Spleen (tissue), 11 donors: Measurements from ENCODE around the gene MALT1. TPM values are rescaled to one million over a fixed set of nuclear protein-coding genes. Genes with fewer than 3 reads are reported as not detected.

Experiments
- DNase-seq: peaks from one replicate; pipeline ENCODE4 v3.0.0-alpha.2; 2020
- H3K27ac ChIP-seq, 8 donors: fragments of 200-600 bp; sonication (generic) in 7 of 8; 1 replicate in 4 of 8; 2 replicates in 4 of 8; pipeline versions ENCODE4 v1.5.0 to v1.8.0; 2016 to 2021; ENCODE audit warnings: inconsistent platforms in 4 of 8, mild to moderate bottlenecking in 4 of 8, moderate library complexity in 1 of 8
- H3K27me3 ChIP-seq, 7 donors: fragments of 200-600 bp; sonication (generic) in 6 of 7; replicated peaks in 1 of 7; 1 replicate in 4 of 7; 2 replicates in 3 of 7; pipeline versions ENCODE4 v1.5.0 to v1.8.0; 2016 to 2021; ENCODE audit warnings: inconsistent platforms in 3 of 7, mild to moderate bottlenecking in 1 of 7
- H3K36me3 ChIP-seq, 6 donors: fragments of 200-600 bp; sonication (generic) in 5 of 6; 1 replicate in 4 of 6; 2 replicates in 2 of 6; pipeline versions ENCODE4 v1.5.0 to v1.8.0; 2016 to 2021; ENCODE audit warnings: inconsistent platforms in 2 of 6
- H3K4me1 ChIP-seq, 6 donors: fragments of 200-600 bp; sonication (generic) in 5 of 6; 1 replicate in 3 of 6; 2 replicates in 3 of 6; pipeline versions ENCODE4 v1.5.0 to v1.8.0; 2016 to 2021; ENCODE audit warnings: inconsistent platforms in 3 of 6
- H3K4me3 ChIP-seq, 8 donors: fragments of 200-600 bp; sonication (generic) in 7 of 8; 1 replicate in 4 of 8; 2 replicates in 4 of 8; pipeline versions ENCODE4 v1.5.0 to v1.8.0; 2016 to 2021; ENCODE audit warnings: inconsistent platforms in 4 of 8, mild to moderate bottlenecking in 4 of 8, moderate library complexity in 2 of 8
- H3K9me3 ChIP-seq, 8 donors: fragments of 200-600 bp; sonication (generic) in 7 of 8; 1 replicate in 4 of 8; 2 replicates in 4 of 8; pipeline versions ENCODE4 v1.5.0 to v1.8.0; 2016 to 2021; ENCODE audit warnings: inconsistent platforms in 4 of 8
- POLR2A ChIP-seq, 3 donors: fragments of 450-650 bp; IDR thresholded peaks; one replicate each; pipeline ENCODE4 v1.5.1; 2017; ENCODE audit warnings: antibody characterized with exemption in 3 of 3, mild to moderate bottlenecking in 1 of 3
- POLR2AphosphoS5 ChIP-seq, 3 donors: sonication (generic); formaldehyde crosslinking; IDR thresholded peaks; one replicate each; pipeline ENCODE4 v1.5.1; 2017; ENCODE audit warnings: antibody characterized with exemption in 3 of 3
- whole genome bisulfite sequencing, 5 donors: extraction: QIAGEN DNeasy Blood & Tissue Kit in 3 of 5; methylation state at CpG; one replicate each; pipeline versions ENCODE4 v1.1.5 to v1.1.7; 2013 to 2018; 5-methylcytosine and 5-hydroxymethylcytosine counted together
- intact Hi-C: fragments of 100-400 bp; cut with DNase I; formaldehyde crosslinking; loops from one replicate; pipeline ENCODE4 v1.15.0; 2023; ENCODE audit warnings: low total_unique reads
- polyA plus RNA-seq, 3 donors: library from polyadenylated mRNA; stranded (reverse); fragments of 200-250 nt; gene quantifications; one replicate each; pipeline ENCODE4 v1.2.1, GENCODE V29; 2013
- total RNA-seq, 7 donors: library from RNA; depleted of rRNA in 3 of 7; stranded (reverse); fragments of >200 nt in 3 of 7; fragmentation: NEBNext Ultra II Directional in 4 of 7; extraction: Animal tissue kit (Norgen Biotek cat#: 25700) in 4 of 7; gene quantifications; one replicate each; pipeline versions ENCODE4 v1.1.0 to v1.2.1, GENCODE V29; 2016 to 2021
- TF ChIP-seq, protein P1 (sequence below), 11 experiments: fragments of 200-600 bp in 7 of 11; fragments of 450-650 bp in 4 of 11; sonication (generic) in 4 of 11; IDR thresholded peaks in 8 of 11; conservative IDR thresholded peaks in 3 of 11; 1 replicate in 7 of 11; 2 replicates in 4 of 11; pipeline versions ENCODE4 v1.4.0 to v1.8.0; 2016 to 2021; ENCODE audit warnings: antibody characterized with exemption in 11 of 11, inconsistent platforms in 4 of 11, mild to moderate bottlenecking in 1 of 11
- donor health status: healthy with polysubstance abuse.
- donor health status: DM: no; HTN: no; CAD: no; lungs with moderate emphysema.
- donor health status: DM: no; HTN: no; CAD: no.
- donor health status: Bipolar disorder and iron deficiency.
- donor health status: healthy.
- donor health status: DM: no; HTN: no; CAD: no.
- donor health status: DM: yes; HTN: yes; CAD: no.

The MALT1 gene
- total and polyA plus RNA-seq, 10 donors = 13.3 to 59.6 (median 50.1) TPM

DNA sequence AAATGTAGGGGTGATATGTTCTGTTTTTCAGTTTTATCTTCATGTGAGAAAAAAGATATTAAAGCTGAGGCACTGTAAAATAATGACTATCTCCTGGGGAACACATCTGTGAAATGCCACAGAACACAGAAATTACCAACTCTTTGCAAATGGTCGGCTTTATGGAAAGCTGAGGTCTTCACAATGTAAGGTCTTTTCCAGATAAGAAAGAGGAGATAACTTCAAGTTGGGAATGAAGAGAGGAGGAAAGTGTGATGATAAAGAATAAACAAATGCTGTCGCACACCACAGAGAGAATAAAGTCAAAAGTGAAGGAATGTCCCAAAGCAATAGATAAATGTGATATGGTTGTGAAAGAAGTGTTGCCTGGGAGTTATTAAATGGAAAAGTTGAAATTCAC, 41.2 kb upstream of the MALT1 start:
- Histone ChIP-seq H3K4me3 (no peak overlapping the region), H3K27ac (no peak overlapping the region), H3K4me1 (peaks cover 0 to 7% (median 0%) of the 10 kb centered on the region in 6 donors), H3K9me3 (no peaks in the 10 kb centered on the region), H3K36me3 (no peaks in the 10 kb centered on the region), H3K27me3 (no peaks in the 10 kb centered on the region)
- WGBS, 5 donors = 83 to 93% (median 93%) methylated on average over 2 of the region's 2 CpGs
- intact Hi-C loops = no loop called here
- TF ChIP-seq, protein P1, sequence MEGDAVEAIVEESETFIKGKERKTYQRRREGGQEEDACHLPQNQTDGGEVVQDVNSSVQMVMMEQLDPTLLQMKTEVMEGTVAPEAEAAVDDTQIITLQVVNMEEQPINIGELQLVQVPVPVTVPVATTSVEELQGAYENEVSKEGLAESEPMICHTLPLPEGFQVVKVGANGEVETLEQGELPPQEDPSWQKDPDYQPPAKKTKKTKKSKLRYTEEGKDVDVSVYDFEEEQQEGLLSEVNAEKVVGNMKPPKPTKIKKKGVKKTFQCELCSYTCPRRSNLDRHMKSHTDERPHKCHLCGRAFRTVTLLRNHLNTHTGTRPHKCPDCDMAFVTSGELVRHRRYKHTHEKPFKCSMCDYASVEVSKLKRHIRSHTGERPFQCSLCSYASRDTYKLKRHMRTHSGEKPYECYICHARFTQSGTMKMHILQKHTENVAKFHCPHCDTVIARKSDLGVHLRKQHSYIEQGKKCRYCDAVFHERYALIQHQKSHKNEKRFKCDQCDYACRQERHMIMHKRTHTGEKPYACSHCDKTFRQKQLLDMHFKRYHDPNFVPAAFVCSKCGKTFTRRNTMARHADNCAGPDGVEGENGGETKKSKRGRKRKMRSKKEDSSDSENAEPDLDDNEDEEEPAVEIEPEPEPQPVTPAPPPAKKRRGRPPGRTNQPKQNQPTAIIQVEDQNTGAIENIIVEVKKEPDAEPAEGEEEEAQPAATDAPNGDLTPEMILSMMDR (IDR thresholded peaks at IDR 0.05 in 8 of 11, conservative IDR thresholded peaks at IDR 0.05 in 3 of 11) = no peak
- no peak for TF ChIP-seq POLR2AphosphoS5 (IDR thresholded peaks at IDR 0.05)
- TF ChIP-seq POLR2A (IDR thresholded peaks at IDR 0.05) = no peak
- no peak for DNase-seq

DNA sequence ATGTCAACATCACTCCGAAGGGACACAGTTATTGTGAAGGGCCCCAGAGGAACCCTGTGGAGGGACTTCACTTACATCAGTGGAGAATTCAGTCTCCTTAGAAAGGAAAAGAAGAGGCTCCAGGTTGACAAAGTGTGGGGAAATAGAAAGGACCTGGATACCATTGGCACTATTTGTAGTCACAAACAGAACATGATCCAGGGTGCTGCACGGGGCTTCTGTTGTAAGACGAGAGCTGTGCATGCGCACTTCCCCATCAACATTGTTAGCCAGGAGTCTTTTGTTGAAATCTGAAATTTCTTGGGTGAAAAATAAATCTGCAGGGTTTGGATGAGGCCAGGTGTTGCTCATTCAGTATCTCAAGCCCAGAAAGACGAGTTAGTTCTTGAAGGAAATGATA, 40.0 kb upstream of the MALT1 start:
- TF ChIP-seq POLR2A (IDR thresholded peaks at IDR 0.05) (no peak), POLR2AphosphoS5 (IDR thresholded peaks at IDR 0.05) (no peak)
- TF ChIP-seq, protein P1 (IDR thresholded peaks at IDR 0.05 in 8 of 11, conservative IDR thresholded peaks at IDR 0.05 in 3 of 11) = no peak
- Histone ChIP-seq H3K27ac (no peak overlapping the region), H3K27me3 (no peaks in the 10 kb centered on the region), H3K4me3 (no peak overlapping the region), H3K9me3 (no peaks in the 10 kb centered on the region), H3K4me1 (peaks cover 0 to 7% (median 0%) of the 10 kb centered on the region in 6 donors), H3K36me3 (no peaks in the 10 kb centered on the region)
- intact Hi-C loops = no loop called here
- WGBS, 5 donors = 82 to 90% (median 85%) methylated on average over 5 of the region's 5 CpGs
- DNase-seq = no peak

DNA sequence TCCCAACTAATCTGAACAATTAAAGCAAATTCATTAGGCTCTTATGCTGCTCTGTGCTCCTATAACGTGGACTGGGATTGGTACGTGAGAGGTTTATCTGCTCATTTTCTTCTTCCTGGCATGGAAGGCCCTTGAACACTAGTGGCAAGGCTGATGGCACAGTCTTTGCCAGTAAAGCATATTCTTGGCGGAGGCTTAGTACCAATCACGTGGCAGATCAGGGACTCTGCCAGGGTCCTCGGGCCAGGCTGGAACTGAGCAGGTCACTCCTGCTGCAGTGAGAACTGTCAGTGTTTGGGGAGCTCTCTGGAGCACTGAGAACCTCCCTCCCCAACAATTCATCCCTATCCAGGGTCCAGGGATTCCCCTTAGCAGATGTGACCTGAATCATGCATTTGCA, 38.7 kb upstream of the MALT1 start:
- H3K27ac ChIP-seq = no peak overlapping the region
- TF ChIP-seq POLR2A (IDR thresholded peaks at IDR 0.05) = no peak
- TF ChIP-seq, protein P1 (IDR thresholded peaks at IDR 0.05 in 8 of 11, conservative IDR thresholded peaks at IDR 0.05 in 3 of 11) = no peak
- intact Hi-C loops = no loop called here

DNA sequence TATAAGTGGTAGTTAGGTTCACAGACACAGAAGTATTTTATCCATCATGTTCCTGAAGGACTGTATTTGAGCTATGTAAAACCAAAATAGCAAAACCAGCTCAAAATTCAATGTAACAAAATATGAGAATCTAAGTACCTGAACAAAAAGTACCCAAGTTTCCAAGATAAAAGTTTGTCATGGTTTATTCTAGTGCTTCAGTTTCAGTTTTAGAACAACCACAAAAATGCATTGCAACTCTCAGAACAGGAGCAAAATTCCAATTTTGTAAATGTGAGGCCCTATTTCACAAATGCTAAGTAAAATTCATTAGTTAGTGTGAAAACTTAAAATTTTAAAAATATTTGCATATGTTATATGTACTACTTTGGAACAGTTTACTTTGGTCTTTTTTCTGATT, 37.4 kb upstream of the MALT1 start:
- no peak for DNase-seq
- H3K36me3 ChIP-seq = no peaks in the 10 kb centered on the region
- H3K27ac ChIP-seq = no peak overlapping the region
- intact Hi-C loops = no loop called here
- H3K4me1 ChIP-seq = peaks cover 0 to 18% (median 11%) of the 10 kb centered on the region in 6 donors
- no peak overlapping the region for H3K4me3 ChIP-seq
- no peaks in the 10 kb centered on the region for H3K9me3 ChIP-seq
- TF ChIP-seq POLR2A (IDR thresholded peaks at IDR 0.05) (no peak), POLR2AphosphoS5 (IDR thresholded peaks at IDR 0.05) (no peak)
- TF ChIP-seq, protein P1 (IDR thresholded peaks at IDR 0.05 in 8 of 11, conservative IDR thresholded peaks at IDR 0.05 in 3 of 11) = no peak
- no peaks in the 10 kb centered on the region for H3K27me3 ChIP-seq

More for the DNA sequence above, 38.7 kb upstream of the MALT1 start:
- WGBS, 5 donors = 84 to 96% (median 90%) methylated on average over 5 of the region's 5 CpGs
- Histone ChIP-seq H3K9me3 (no peaks in the 10 kb centered on the region), H3K36me3 (no peaks in the 10 kb centered on the region), H3K4me3 (no peak overlapping the region), H3K4me1 (peaks cover 0 to 9% (median under 1%) of the 10 kb centered on the region in 6 donors), H3K27me3 (no peaks in the 10 kb centered on the region)
- DNase-seq = no peak
